Endothelial cell (in vitro differentiated cells): ENCODE results near the gene HOXB8. TPM values are rescaled to one million over a fixed set of nuclear protein-coding genes. Genes with fewer than 3 reads are reported as not detected.
A peak's percentile ranks its signal among the peaks of the same experiment; 100 is the strongest.

Experiments
- DNase-seq: peaks from one replicate; pipeline ENCODE4 v3.0.0; 2021; ENCODE audit warnings: low spot score
- H3K27ac Mint-ChIP-seq: one replicate; pipeline ENCODE4 v1.8.0; 2021; ENCODE audit warnings: mixed read lengths, inconsistent platforms; ENCODE audit not compliant: unreplicated experiment
- H3K27me3 Mint-ChIP-seq: one replicate; pipeline ENCODE4 v1.8.0; 2021; ENCODE audit warnings: mild to moderate bottlenecking, moderate library complexity, mixed read lengths, inconsistent platforms; ENCODE audit not compliant: unreplicated experiment
- H3K36me3 Mint-ChIP-seq: one replicate; pipeline ENCODE4 v1.8.0; 2021; ENCODE audit warnings: mild to moderate bottlenecking, low read depth, mixed read lengths, inconsistent platforms; ENCODE audit not compliant: unreplicated experiment
- H3K4me1 Mint-ChIP-seq: one replicate; pipeline ENCODE4 v1.8.0; 2021; ENCODE audit warnings: mild to moderate bottlenecking, mixed read lengths, inconsistent platforms; ENCODE audit not compliant: unreplicated experiment
- H3K4me3 Mint-ChIP-seq: one replicate; pipeline ENCODE4 v1.8.0; 2021; ENCODE audit warnings: mild to moderate bottlenecking, mixed read lengths, inconsistent platforms; ENCODE audit not compliant: unreplicated experiment
- H3K9me3 Mint-ChIP-seq: one replicate; pipeline ENCODE4 v1.8.0; 2021; ENCODE audit warnings: mixed read lengths, inconsistent platforms; ENCODE audit not compliant: unreplicated experiment
- CTCF ChIP-seq: fragments of 200-600 bp; sonication (generic); IDR thresholded peaks from one replicate; pipeline ENCODE4 v1.5.0; 2021; ENCODE audit warnings: antibody characterized with exemption; ENCODE audit not compliant: unreplicated experiment
- total RNA-seq: library from RNA; stranded (reverse); fragmentation: NEBNext Ultra II Directional; extraction: Animal tissue kit (Norgen Biotek cat#: 25700); gene quantifications from one replicate; pipeline ENCODE4 v1.2.1, GENCODE V29; 2021; ENCODE audit not compliant: unreplicated experiment

Gene HOXB8
- total RNA-seq, 1 donor from 2014 or later = 0.15 TPM

- no peak for DNase-seq
- Mint-ChIP-seq H3K27ac (peak overlapping the region; percentile 5), H3K27me3 (peaks cover 36% of the 10 kb centered on the region), H3K36me3 (no peaks in the 10 kb centered on the region), H3K4me1 (peaks cover 5% of the 10 kb centered on the region), H3K4me3 (no peak overlapping the region), H3K9me3 (no peaks in the 10 kb centered on the region)
- no peak for TF ChIP-seq CTCF
Observed at GRCh38 chr17:48644159-48644558, 29.1 kb upstream of the HOXB8 start.

GRCh38 chr17:48643697-48644012, 28.6 kb upstream of the HOXB8 start:
- H3K27ac Mint-ChIP-seq = no peak overlapping the region
- no peak for DNase-seq
- H3K9me3 Mint-ChIP-seq = no peaks in the 10 kb centered on the region
- H3K36me3 Mint-ChIP-seq = no peaks in the 10 kb centered on the region
- TF ChIP-seq CTCF = no peak
- no peak overlapping the region for H3K4me3 Mint-ChIP-seq
- peaks cover 5% of the 10 kb centered on the region for H3K4me1 Mint-ChIP-seq
- peaks cover 36% of the 10 kb centered on the region for H3K27me3 Mint-ChIP-seq

- no peak overlapping the region for H3K4me3 Mint-ChIP-seq
- TF ChIP-seq CTCF = no peak
- peaks cover 37% of the 10 kb centered on the region for H3K27me3 Mint-ChIP-seq
- no peaks in the 10 kb centered on the region for H3K36me3 Mint-ChIP-seq
- no peak overlapping the region for H3K27ac Mint-ChIP-seq
- no peak for DNase-seq
- H3K9me3 Mint-ChIP-seq = no peaks in the 10 kb centered on the region
- H3K4me1 Mint-ChIP-seq = peaks cover 5% of the 10 kb centered on the region
Observed at GRCh38 chr17:48642843-48643696, 28.0 kb upstream of the HOXB8 start.

GRCh38 chr17:48642059-48642842, 27.2 kb upstream of the HOXB8 start:
- H3K4me3 Mint-ChIP-seq = no peak overlapping the region

More at GRCh38 chr17:48642059-48642842, 27.2 kb upstream of the HOXB8 start:
- peaks cover 32% of the 10 kb centered on the region for H3K27me3 Mint-ChIP-seq
- peaks cover 3% of the 10 kb centered on the region for H3K4me1 Mint-ChIP-seq
- DNase-seq = no peak
- no peak overlapping the region for H3K27ac Mint-ChIP-seq
- no peaks in the 10 kb centered on the region for H3K9me3 Mint-ChIP-seq
- TF ChIP-seq CTCF = no peak
- H3K36me3 Mint-ChIP-seq = no peaks in the 10 kb centered on the region
